Thymus (tissue), 11 donors: ENCODE data around the gene ZNF770. TPM values are rescaled to one million over a fixed set of nuclear protein-coding genes. Genes with fewer than 3 reads are reported as not detected.
"Not testable (repeated sequence)": the region's sequence is repeated elsewhere in the genome, so short reads cannot be mapped to it uniquely, and the experiment has no call there.

ENCODE experiments used
- DNase-seq, 9 donors: peaks; one replicate each; pipeline ENCODE4 v3.0.0-alpha.2; 2013; ENCODE audit warnings: low spot score in 9 of 9, low read depth in 6 of 9, missing footprints in 1 of 9
- H3K27ac ChIP-seq, 2 donors: one replicate each; pipeline ENCODE4 v1.5.1; 2013; ENCODE audit warnings: control low read depth in 1 of 2, low read depth in 1 of 2, low read length in 1 of 2, mild to moderate bottlenecking in 1 of 2, moderate library complexity in 1 of 2
- H3K27me3 ChIP-seq, 2 donors: one replicate each; pipeline ENCODE4 v1.5.1; 2013; ENCODE audit warnings: low read length in 1 of 2; ENCODE audit not compliant: control insufficient read depth in 2 of 2, insufficient read depth in 1 of 2
- H3K36me3 ChIP-seq, 2 donors: one replicate each; pipeline ENCODE4 v1.5.1; 2013; ENCODE audit warnings: low read length in 1 of 2, mild to moderate bottlenecking in 1 of 2, moderate library complexity in 1 of 2; ENCODE audit not compliant: control insufficient read depth in 2 of 2, insufficient read depth in 2 of 2
- H3K4me1 ChIP-seq, 2 donors: one replicate each; pipeline ENCODE4 v1.5.1; 2013; ENCODE audit warnings: low read length in 2 of 2; ENCODE audit not compliant: control insufficient read depth in 2 of 2, insufficient read depth in 2 of 2
- H3K4me3 ChIP-seq, 2 donors: one replicate each; pipeline ENCODE4 v1.5.1; 2013; ENCODE audit warnings: low read length in 2 of 2, control low read depth in 1 of 2, mild to moderate bottlenecking in 1 of 2
- H3K9me3 ChIP-seq, 2 donors: one replicate each; pipeline ENCODE4 v1.5.1; 2013; ENCODE audit warnings: low read length in 1 of 2, mild to moderate bottlenecking in 1 of 2; ENCODE audit not compliant: control insufficient read depth in 2 of 2, insufficient read depth in 1 of 2
- WGBS: extraction: QIAGEN DNeasy Blood & Tissue Kit; methylation state at CpG from one replicate; pipeline ENCODE4 v1.1.7; 2013; 5-methylcytosine and 5-hydroxymethylcytosine counted together
- polyA plus RNA-seq: library from polyadenylated mRNA; stranded (reverse); fragments of 200-250 nt; gene quantifications from one replicate; pipeline ENCODE4 v1.2.3, GENCODE V29; 2013
- total RNA-seq: library from RNA; stranded (reverse); fragments of 120-200 nt; gene quantifications from one replicate; pipeline ENCODE4 v1.2.4, GENCODE V29; 2013
- donor health status: healthy.

ZNF770 gene
- total and polyA plus RNA-seq, 2 donors, result 20.4 TPM

GRCh38 chr15:34964277-34964676, 23.8 kb downstream of the ZNF770 start:
- H3K27ac ChIP-seq, result no peak overlapping the region
- H3K9me3 ChIP-seq, result no peaks in the 10 kb centered on the region
- H3K27me3 ChIP-seq, result no peaks in the 10 kb centered on the region
- no peak overlapping the region for H3K4me3 ChIP-seq
- peaks cover 11 to 14% of the 10 kb centered on the region in 2 donors for H3K36me3 ChIP-seq
- WGBS, result 98% methylated on average over 2 of the region's 2 CpGs
- H3K4me1 ChIP-seq, result peaks cover 4 to 9% of the 10 kb centered on the region in 2 donors
- no peak for DNase-seq

DNA sequence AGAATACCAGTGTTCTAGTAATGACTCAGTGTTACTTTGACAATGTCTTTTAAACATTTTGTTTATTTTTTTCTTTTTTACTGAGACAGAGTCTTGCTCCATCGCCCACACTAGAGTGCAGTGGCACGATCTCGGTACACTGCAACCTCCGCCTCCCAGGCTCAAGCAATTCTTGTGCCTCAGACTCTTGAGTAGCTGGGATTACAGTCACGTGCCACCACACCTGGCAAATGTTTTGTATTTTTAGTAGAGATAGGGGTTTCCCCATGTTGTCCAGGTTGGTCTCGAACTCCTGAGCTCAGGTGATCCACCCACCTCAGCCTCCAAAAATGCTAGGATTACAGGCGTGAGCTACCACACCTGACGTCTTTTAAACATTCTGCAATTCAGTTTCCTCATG, 34.2 kb downstream of the ZNF770 start:
- no peak overlapping the region for H3K4me3 ChIP-seq
- 94% methylated on average over 8 of the region's 8 CpGs for WGBS
- no peak overlapping the region for H3K27ac ChIP-seq
- DNase-seq, result no peak
- H3K4me1 ChIP-seq, result no peaks in the 10 kb centered on the region
- peaks cover 4 to 10% of the 10 kb centered on the region in 2 donors for H3K36me3 ChIP-seq
- no peaks in the 10 kb centered on the region for H3K9me3 ChIP-seq
- no peaks in the 10 kb centered on the region for H3K27me3 ChIP-seq

DNA sequence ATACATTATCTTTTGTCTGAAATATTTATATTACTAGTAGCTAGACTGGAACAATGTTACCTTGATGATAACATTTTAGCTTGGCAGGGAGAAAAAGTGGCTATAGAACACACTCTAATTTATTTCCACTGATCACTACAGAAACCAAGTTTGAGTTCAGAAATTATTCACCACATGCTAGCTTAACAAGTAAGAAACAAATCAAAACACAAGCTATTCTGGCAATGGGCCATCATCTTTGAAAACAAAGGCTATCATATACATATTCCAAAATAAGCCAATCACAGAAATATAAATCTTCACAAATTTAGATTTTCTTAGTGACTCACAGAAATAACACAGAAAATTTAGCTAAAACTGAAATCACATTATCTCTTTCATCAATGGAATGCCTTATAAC, 35.6 kb downstream of the ZNF770 start:
- no peaks in the 10 kb centered on the region for H3K27me3 ChIP-seq
- H3K36me3 ChIP-seq, result peaks cover 4 to 14% of the 10 kb centered on the region in 2 donors
- no peak overlapping the region for H3K27ac ChIP-seq
- H3K4me3 ChIP-seq, result no peak overlapping the region
- no peaks in the 10 kb centered on the region for H3K4me1 ChIP-seq
- no peak for DNase-seq
- H3K9me3 ChIP-seq, result no peaks in the 10 kb centered on the region

DNA sequence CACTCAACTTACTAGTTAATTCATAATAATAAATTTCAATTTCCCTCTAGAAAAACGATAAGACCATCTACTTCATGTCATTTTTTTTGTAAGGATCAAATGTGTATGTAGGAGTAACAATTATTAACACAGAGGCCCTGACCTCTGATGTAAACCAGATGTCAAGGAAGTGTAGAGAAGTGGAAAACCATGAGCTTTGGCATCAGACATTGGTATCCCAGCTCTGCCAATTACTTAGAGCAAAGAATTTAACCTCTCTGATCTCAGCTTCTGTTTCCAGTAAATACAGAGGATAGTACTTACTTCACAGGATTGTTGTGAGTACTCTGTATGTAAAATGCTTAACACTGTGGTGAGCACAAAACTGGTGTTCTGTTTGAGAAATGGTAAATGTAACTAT, 36.1 kb downstream of the ZNF770 start:
- 97% methylated on average over 1 of the region's 1 CpG for WGBS

DNA sequence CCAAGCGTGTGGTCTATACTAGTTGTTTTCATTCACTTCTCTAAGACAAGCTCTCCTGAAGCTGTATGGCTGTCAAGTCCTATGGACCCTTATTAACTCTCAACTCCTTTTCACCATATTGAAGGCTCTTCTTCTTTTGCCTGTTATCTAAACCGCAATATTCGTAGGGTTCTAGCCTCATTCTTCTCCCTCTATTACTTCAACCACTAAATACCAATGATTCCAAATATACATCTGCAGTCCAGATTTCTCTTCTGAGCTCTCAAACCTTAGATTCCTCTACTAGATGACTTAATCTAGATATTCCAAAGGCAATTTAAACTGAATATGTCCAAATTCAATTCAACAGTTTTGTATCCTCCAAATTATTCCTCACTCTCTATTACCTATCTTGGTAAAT, 43.2 kb downstream of the ZNF770 start:
- no peaks in the 10 kb centered on the region for H3K27me3 ChIP-seq
- H3K27ac ChIP-seq, result no peak overlapping the region
- DNase-seq, result no peak
- WGBS, result 98% methylated on average over 3 of the region's 3 CpGs
- peaks cover 9 to 24% of the 10 kb centered on the region in 2 donors for H3K36me3 ChIP-seq
- no peak overlapping the region for H3K4me3 ChIP-seq
- H3K4me1 ChIP-seq, result no peaks in the 10 kb centered on the region
- no peaks in the 10 kb centered on the region for H3K9me3 ChIP-seq

More for the DNA sequence above, 36.1 kb downstream of the ZNF770 start:
- Histone ChIP-seq H3K9me3 (no peaks in the 10 kb centered on the region), H3K27ac (no peak overlapping the region), H3K27me3 (no peaks in the 10 kb centered on the region), H3K36me3 (peaks cover 4 to 14% of the 10 kb centered on the region in 2 donors), H3K4me1 (no peaks in the 10 kb centered on the region), H3K4me3 (no peak overlapping the region)
- DNase-seq, result no peak

DNA sequence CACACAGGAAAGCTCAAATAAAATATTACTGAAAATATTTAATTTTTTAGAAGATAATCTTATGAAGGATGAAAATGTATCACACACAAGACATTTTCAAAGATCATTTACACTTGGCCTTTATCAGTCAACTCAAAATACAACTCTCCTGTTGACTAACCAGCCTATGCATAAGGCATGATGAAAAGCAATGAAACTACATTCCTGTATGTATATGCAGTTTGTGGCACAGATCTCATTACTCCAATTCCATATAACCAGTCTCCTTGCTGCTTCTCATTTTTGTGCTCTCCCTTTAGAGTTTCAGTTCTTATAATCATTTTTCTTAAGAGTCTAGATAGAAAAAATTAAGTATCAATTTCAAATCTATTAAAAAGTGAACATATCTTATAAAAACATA, 44.4 kb downstream of the ZNF770 start:
- Histone ChIP-seq H3K4me1 (no peaks in the 10 kb centered on the region), H3K27me3 (no peaks in the 10 kb centered on the region), H3K27ac (no peak overlapping the region), H3K4me3 (no peak overlapping the region), H3K36me3 (peaks cover 13 to 30% of the 10 kb centered on the region in 2 donors), H3K9me3 (no peaks in the 10 kb centered on the region)
- DNase-seq, result no peak

- peaks cover 12 to 30% of the 10 kb centered on the region in 2 donors for H3K36me3 ChIP-seq
- not testable (repeated sequence) for H3K4me3 ChIP-seq, DNase-seq, H3K4me1 ChIP-seq, H3K27ac ChIP-seq, H3K27me3 ChIP-seq, H3K9me3 ChIP-seq
Observed at GRCh38 chr15:34943264-34943663, 44.8 kb downstream of the ZNF770 start.

- Histone ChIP-seq H3K27me3 (no peaks in the 10 kb centered on the region), H3K36me3 (peaks cover 9 to 28% of the 10 kb centered on the region in 2 donors), H3K4me1 (no peaks in the 10 kb centered on the region), H3K27ac (no peak overlapping the region), H3K4me3 (no peak overlapping the region), H3K9me3 (no peaks in the 10 kb centered on the region)
- peak in 1 of 9 donors; percentile 5 for DNase-seq
- WGBS, result 95% methylated on average over 6 of the region's 6 CpGs
Observed at GRCh38 chr15:34942363-34942762, 45.7 kb downstream of the ZNF770 start.

GRCh38 chr15:34941831-34942230, 46.3 kb downstream of the ZNF770 start:
- Histone ChIP-seq H3K4me3 (no peak overlapping the region), H3K27ac (no peak overlapping the region), H3K4me1 (no peaks in the 10 kb centered on the region), H3K9me3 (no peaks in the 10 kb centered on the region), H3K27me3 (no peaks in the 10 kb centered on the region), H3K36me3 (peaks cover 9 to 28% of the 10 kb centered on the region in 2 donors)
- WGBS, result 94% methylated on average over 3 of the region's 3 CpGs
- no peak for DNase-seq

DNA sequence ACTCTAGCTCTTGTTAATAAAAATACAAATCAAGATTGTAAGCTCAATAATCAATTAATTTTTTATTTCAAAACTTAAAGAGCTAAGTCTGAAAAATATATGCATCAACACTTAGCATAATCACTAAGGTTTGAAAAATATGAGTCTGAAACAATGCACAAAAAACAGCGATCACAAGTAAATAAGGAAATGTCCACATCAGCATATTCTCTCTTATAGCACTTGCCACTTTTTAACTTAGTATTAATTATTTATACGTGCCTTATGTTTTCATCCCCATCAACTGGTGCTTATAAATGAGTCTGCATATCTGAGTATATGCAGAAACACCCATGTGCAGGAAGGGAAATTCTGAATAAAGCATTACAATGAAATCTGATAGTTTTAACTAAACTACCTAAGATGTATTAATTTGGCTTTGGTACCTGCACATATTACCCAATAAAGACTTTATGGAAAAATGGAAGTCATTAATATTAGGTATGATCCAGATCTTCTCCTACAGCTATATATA, 46.8 kb downstream of the ZNF770 start:
- WGBS, result 97% methylated on average over 2 of the region's 2 CpGs
- peaks cover 9 to 30% of the 10 kb centered on the region in 2 donors for H3K36me3 ChIP-seq
- H3K9me3 ChIP-seq, result no peaks in the 10 kb centered on the region
- H3K27me3 ChIP-seq, result no peaks in the 10 kb centered on the region
- DNase-seq, result no peak
- no peaks in the 10 kb centered on the region for H3K4me1 ChIP-seq
- no peak overlapping the region for H3K27ac ChIP-seq
- H3K4me3 ChIP-seq, result no peak overlapping the region
